GM12878 (cell line): ENCODE results near the gene CTDNEP1.

Experiments
- ATF2 ChIP-seq: IDR thresholded peaks from 2 replicates; pipeline ENCODE4 v1.6.1; 2012; ENCODE audit warnings: low read length, inconsistent platforms
- CBFB ChIP-seq: IDR thresholded peaks from 2 replicates; pipeline ENCODE4 v1.6.1; 2016; ENCODE audit warnings: antibody characterized with exemption, low read depth
- CREM ChIP-seq: IDR thresholded peaks from 2 replicates; pipeline ENCODE4 v1.6.1; 2014; ENCODE audit warnings: antibody characterized with exemption, low read depth
- CTCF ChIP-seq, 3 experiments: IDR thresholded peaks in 2 of 3; conservative IDR thresholded peaks in 1 of 3; 2 replicates each; pipeline ENCODE4 v1.5.1; 2011; ENCODE audit warnings: low read depth in 3 of 3, low read length in 3 of 3, mild to moderate bottlenecking in 3 of 3, control low read depth in 2 of 3, moderate library complexity in 2 of 3, inconsistent platforms in 1 of 3, mixed read lengths in 1 of 3; ENCODE audit not compliant: control insufficient read depth in 2 of 3, insufficient read depth in 1 of 3; ENCODE audit errors: extremely low read depth in 1 of 3
- FOXM1 ChIP-seq: IDR thresholded peaks from 2 replicates; pipeline ENCODE4 v1.6.1; 2012; ENCODE audit warnings: low read depth, mild to moderate bottlenecking, inconsistent platforms, low read length, moderate library complexity
- HDAC2 ChIP-seq: fragments of 200-600 bp; sonication (generic); IDR thresholded peaks from 2 replicates; pipeline ENCODE4 v1.6.1; 2017
- MAX ChIP-seq: IDR thresholded peaks from 2 replicates; pipeline ENCODE4 v1.6.1; 2012; ENCODE audit warnings: low read depth, low read length, improper control_type of control experiment
- MTA3 ChIP-seq: IDR thresholded peaks from 2 replicates; pipeline ENCODE4 v1.6.1; 2012; ENCODE audit warnings: low read length, inconsistent platforms, borderline replicate concordance
- POLR2AphosphoS5 ChIP-seq: IDR thresholded peaks from 2 replicates; pipeline ENCODE4 v1.6.1; 2011; ENCODE audit warnings: mild to moderate bottlenecking, low read length, inconsistent platforms
- TAF1 ChIP-seq: IDR thresholded peaks from 2 replicates; pipeline ENCODE4 v1.6.1; 2011; ENCODE audit warnings: mild to moderate bottlenecking, low read depth, low read length, borderline replicate concordance
- USF2 ChIP-seq: IDR thresholded peaks from 2 replicates; pipeline ENCODE4 v1.6.1; 2011; ENCODE audit warnings: low read depth, low read length, improper control_type of control experiment, borderline replicate concordance
- ZZZ3 ChIP-seq: IDR thresholded peaks from 2 replicates; pipeline ENCODE4 v1.6.1; 2011; ENCODE audit warnings: low read depth; ENCODE audit not compliant: control insufficient read depth, insufficient read length
- TF ChIP-seq, protein P1 (sequence below): IDR thresholded peaks from 2 replicates; pipeline ENCODE4 v1.6.1; 2011; ENCODE audit warnings: borderline replicate concordance, low read depth, mild to moderate bottlenecking, moderate library complexity, low read length; ENCODE audit not compliant: insufficient read depth, poor library complexity, severe bottlenecking
- TF ChIP-seq, protein P2 (sequence below): fragments of 450-650 bp; formaldehyde crosslinking; IDR thresholded peaks from 2 replicates; pipeline ENCODE4 v1.5.0; 2022; ENCODE audit warnings: mild to moderate bottlenecking, missing genetic modification characterization

- TF ChIP-seq MTA3 (no peak), FOXM1 (no peak), USF2 (no peak), CBFB (no peak), CREM (no peak), TAF1 (no peak), HDAC2 (no peak), POLR2AphosphoS5 (no peak), MAX (no peak), CTCF (IDR thresholded peaks at IDR 0.05 in 2 of 3, conservative IDR thresholded peaks at IDR 0.05 in 1 of 3; ENCODE audit: control insufficient read depth in 2 of 3, extremely low read depth in 1 of 3, insufficient read depth in 1 of 3, low read depth in 3 of 3, low read length in 3 of 3) (no peak), ZZZ3 (no peak), ATF2 (no peak)
- TF ChIP-seq, protein P1, sequence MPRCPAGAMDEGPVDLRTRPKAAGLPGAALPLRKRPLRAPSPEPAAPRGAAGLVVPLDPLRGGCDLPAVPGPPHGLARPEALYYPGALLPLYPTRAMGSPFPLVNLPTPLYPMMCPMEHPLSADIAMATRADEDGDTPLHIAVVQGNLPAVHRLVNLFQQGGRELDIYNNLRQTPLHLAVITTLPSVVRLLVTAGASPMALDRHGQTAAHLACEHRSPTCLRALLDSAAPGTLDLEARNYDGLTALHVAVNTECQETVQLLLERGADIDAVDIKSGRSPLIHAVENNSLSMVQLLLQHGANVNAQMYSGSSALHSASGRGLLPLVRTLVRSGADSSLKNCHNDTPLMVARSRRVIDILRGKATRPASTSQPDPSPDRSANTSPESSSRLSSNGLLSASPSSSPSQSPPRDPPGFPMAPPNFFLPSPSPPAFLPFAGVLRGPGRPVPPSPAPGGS, result no peak
- TF ChIP-seq, protein P2, sequence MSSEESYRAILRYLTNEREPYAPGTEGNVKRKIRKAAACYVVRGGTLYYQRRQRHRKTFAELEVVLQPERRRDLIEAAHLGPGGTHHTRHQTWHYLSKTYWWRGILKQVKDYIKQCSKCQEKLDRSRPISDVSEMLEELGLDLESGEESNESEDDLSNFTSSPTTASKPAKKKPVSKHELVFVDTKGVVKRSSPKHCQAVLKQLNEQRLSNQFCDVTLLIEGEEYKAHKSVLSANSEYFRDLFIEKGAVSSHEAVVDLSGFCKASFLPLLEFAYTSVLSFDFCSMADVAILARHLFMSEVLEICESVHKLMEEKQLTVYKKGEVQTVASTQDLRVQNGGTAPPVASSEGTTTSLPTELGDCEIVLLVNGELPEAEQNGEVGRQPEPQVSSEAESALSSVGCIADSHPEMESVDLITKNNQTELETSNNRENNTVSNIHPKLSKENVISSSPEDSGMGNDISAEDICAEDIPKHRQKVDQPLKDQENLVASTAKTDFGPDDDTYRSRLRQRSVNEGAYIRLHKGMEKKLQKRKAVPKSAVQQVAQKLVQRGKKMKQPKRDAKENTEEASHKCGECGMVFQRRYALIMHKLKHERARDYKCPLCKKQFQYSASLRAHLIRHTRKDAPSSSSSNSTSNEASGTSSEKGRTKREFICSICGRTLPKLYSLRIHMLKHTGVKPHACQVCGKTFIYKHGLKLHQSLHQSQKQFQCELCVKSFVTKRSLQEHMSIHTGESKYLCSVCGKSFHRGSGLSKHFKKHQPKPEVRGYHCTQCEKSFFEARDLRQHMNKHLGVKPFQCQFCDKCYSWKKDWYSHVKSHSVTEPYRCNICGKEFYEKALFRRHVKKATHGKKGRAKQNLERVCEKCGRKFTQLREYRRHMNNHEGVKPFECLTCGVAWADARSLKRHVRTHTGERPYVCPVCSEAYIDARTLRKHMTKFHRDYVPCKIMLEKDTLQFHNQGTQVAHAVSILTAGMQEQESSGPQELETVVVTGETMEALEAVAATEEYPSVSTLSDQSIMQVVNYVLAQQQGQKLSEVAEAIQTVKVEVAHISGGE, result no peak
Measured at GRCh38 chr17:7283471-7284216, 32.1 kb upstream of the CTDNEP1 start.
